Glutamatergic neuron (in vitro differentiated cells): ENCODE results near the gene GLT1D1. TPM values are rescaled to one million over a fixed set of nuclear protein-coding genes. Genes with fewer than 3 reads are reported as not detected.
"Not testable (repeated sequence)": the region's sequence is repeated elsewhere in the genome, so short reads cannot be mapped to it uniquely, and the experiment has no call there.

Experiments
- DNase-seq: peaks from one replicate; pipeline ENCODE4 v3.0.0; 2022
- H3K27ac Mint-ChIP-seq: one replicate; pipeline ENCODE4 v1.8.0; 2020; ENCODE audit warnings: mild to moderate bottlenecking, mixed read lengths, inconsistent platforms; ENCODE audit not compliant: unreplicated experiment
- H3K27me3 Mint-ChIP-seq: one replicate; pipeline ENCODE4 v1.8.0; 2020; ENCODE audit warnings: mild to moderate bottlenecking, moderate library complexity, mixed read lengths, inconsistent platforms; ENCODE audit not compliant: unreplicated experiment
- H3K36me3 Mint-ChIP-seq: one replicate; pipeline ENCODE4 v1.8.0; 2020; ENCODE audit warnings: mild to moderate bottlenecking, mixed read lengths, inconsistent platforms; ENCODE audit not compliant: unreplicated experiment
- H3K4me1 Mint-ChIP-seq: one replicate; pipeline ENCODE4 v1.8.0; 2020; ENCODE audit warnings: mild to moderate bottlenecking, low read depth, mixed read lengths, inconsistent platforms; ENCODE audit not compliant: unreplicated experiment
- H3K4me3 Mint-ChIP-seq: one replicate; pipeline ENCODE4 v1.8.0; 2020; ENCODE audit warnings: mild to moderate bottlenecking, mixed read lengths, inconsistent platforms; ENCODE audit not compliant: unreplicated experiment
- H3K9me3 Mint-ChIP-seq: one replicate; pipeline ENCODE4 v1.8.0; 2020; ENCODE audit warnings: mild to moderate bottlenecking, moderate library complexity, mixed read lengths, inconsistent platforms; ENCODE audit not compliant: unreplicated experiment
- long read RNA-seq: library from polyadenylated mRNA; unstranded; transcript quantifications from one replicate; pipeline ENCODE4 v2.0.0, GENCODE V29; 2020; ENCODE audit not compliant: unreplicated experiment
- total RNA-seq: library from RNA; stranded (reverse); fragmentation: NEBNext Ultra II Directional; extraction: Animal tissue kit (Norgen Biotek cat#: 25700); gene quantifications from one replicate; pipeline ENCODE4 v1.2.1, GENCODE V29; 2021; ENCODE audit not compliant: unreplicated experiment
- TF ChIP-seq, protein P1 (sequence below): fragments of 200-600 bp; sonication (generic); IDR thresholded peaks from one replicate; pipeline ENCODE4 v1.5.0; 2021; ENCODE audit not compliant: partially characterized antibody, unreplicated experiment

The GLT1D1 gene
- total RNA-seq = 4.4 TPM
- long read RNA-seq = 0 reads

GRCh38 chr12:128852885-128853599, at the start of gene GLT1D1:
Gene GLT1D1, plus strand, starts transcription at chr12:128853478. Its CDS starts 104 bp downstream, at chr12:128853582.
- Mint-ChIP-seq H3K27ac (no peak within 1 kb of the TSS), H3K4me1 (no peaks in the 10 kb centered on the region), H3K27me3 (peaks cover 8% of the 10 kb centered on the region), H3K36me3 (peaks cover 4% of the 10 kb centered on the region), H3K9me3 (peaks cover 9% of the 10 kb centered on the region), H3K4me3 (peak within 1 kb of the TSS; percentile 72)
- TF ChIP-seq, protein P1, sequence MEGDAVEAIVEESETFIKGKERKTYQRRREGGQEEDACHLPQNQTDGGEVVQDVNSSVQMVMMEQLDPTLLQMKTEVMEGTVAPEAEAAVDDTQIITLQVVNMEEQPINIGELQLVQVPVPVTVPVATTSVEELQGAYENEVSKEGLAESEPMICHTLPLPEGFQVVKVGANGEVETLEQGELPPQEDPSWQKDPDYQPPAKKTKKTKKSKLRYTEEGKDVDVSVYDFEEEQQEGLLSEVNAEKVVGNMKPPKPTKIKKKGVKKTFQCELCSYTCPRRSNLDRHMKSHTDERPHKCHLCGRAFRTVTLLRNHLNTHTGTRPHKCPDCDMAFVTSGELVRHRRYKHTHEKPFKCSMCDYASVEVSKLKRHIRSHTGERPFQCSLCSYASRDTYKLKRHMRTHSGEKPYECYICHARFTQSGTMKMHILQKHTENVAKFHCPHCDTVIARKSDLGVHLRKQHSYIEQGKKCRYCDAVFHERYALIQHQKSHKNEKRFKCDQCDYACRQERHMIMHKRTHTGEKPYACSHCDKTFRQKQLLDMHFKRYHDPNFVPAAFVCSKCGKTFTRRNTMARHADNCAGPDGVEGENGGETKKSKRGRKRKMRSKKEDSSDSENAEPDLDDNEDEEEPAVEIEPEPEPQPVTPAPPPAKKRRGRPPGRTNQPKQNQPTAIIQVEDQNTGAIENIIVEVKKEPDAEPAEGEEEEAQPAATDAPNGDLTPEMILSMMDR = no peak
- peak; percentile 41 for DNase-seq

GRCh38 chr12:128803788-128804187, 49.5 kb upstream of the GLT1D1 start:
- TF ChIP-seq, protein P1 = no peak
- Mint-ChIP-seq H3K27ac (no peak overlapping the region), H3K4me3 (no peak overlapping the region), H3K4me1 (peaks cover 7% of the 10 kb centered on the region), H3K27me3 (peaks cover under 1% of the 10 kb centered on the region), H3K36me3 (peaks cover 5% of the 10 kb centered on the region), H3K9me3 (peaks cover 14% of the 10 kb centered on the region)
- DNase-seq = no peak

GRCh38 chr12:128804762-128805161, 48.5 kb upstream of the GLT1D1 start:
- H3K9me3 Mint-ChIP-seq = peaks cover 12% of the 10 kb centered on the region
- no peaks in the 10 kb centered on the region for H3K27me3 Mint-ChIP-seq
- no peak for DNase-seq
- TF ChIP-seq, protein P1 = no peak
- H3K36me3 Mint-ChIP-seq = peaks cover 5% of the 10 kb centered on the region
- H3K4me1 Mint-ChIP-seq = peaks cover 3% of the 10 kb centered on the region
- H3K4me3 Mint-ChIP-seq = no peak overlapping the region
- H3K27ac Mint-ChIP-seq = no peak overlapping the region

DNA sequence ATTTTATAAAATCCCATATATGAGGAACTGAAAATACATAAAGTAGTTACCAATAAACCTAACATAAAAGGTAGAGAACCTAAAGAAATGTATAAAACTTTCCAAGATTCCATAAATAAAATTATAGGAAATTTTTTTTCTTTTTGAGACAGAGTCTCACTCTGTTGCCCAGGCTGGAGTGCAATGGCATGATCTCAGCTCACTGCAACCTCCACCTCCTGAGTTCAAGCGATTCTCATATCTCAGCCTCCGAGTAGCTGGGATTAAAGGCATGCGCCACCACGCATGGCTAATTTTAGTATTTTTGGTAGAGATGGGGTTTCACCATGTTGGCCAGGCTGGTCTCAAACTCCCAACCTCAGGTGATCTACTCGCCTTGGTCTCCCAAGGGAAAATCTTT, 47.9 kb upstream of the GLT1D1 start:
- not testable (repeated sequence) for H3K27ac Mint-ChIP-seq, DNase-seq, H3K4me1 Mint-ChIP-seq, H3K36me3 Mint-ChIP-seq, H3K27me3 Mint-ChIP-seq, H3K4me3 Mint-ChIP-seq
- peaks cover 12% of the 10 kb centered on the region for H3K9me3 Mint-ChIP-seq

GRCh38 chr12:128806573-128806972, 46.7 kb upstream of the GLT1D1 start:
- Mint-ChIP-seq H3K27me3 (no peaks in the 10 kb centered on the region), H3K36me3 (peaks cover 5% of the 10 kb centered on the region), H3K27ac (no peak overlapping the region), H3K9me3 (peaks cover 12% of the 10 kb centered on the region), H3K4me3 (no peak overlapping the region), H3K4me1 (peaks cover 11% of the 10 kb centered on the region)
- TF ChIP-seq, protein P1 = no peak
- DNase-seq = no peak
